C4-2B (cell line): Measurements from ENCODE around the gene NSMCE4A.

Experiments used
- ZFX ChIP-seq: fragments of 450-650 bp; IDR thresholded peaks from 2 replicates; pipeline ENCODE4 v1.6.1; 2017
- TF ChIP-seq, protein P1 (sequence below): fragments of 450-650 bp; conservative IDR thresholded peaks from 2 replicates; pipeline ENCODE4 v1.5.1; 2017; ENCODE audit warnings: mild to moderate bottlenecking

DNA sequence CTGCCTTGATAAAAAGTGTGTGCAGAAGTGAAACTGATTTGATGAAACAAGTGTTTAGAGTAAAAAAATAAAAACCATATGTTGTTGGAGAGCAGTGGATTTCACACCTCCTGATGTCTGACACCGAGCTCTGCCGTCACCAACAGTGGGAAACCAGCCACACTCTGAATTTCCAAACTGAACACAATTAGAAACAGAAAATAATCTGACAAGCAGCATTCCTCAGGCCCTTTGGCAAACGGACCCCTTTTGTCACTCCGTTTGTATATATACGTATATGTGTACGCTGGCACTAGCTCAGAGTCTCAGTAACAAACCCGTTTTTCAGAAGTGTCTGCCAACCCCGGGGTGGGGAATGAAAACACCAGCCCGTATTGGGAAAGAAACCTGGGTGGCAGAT is 46.4 kb upstream of the NSMCE4A start:
- TF ChIP-seq, protein P1, sequence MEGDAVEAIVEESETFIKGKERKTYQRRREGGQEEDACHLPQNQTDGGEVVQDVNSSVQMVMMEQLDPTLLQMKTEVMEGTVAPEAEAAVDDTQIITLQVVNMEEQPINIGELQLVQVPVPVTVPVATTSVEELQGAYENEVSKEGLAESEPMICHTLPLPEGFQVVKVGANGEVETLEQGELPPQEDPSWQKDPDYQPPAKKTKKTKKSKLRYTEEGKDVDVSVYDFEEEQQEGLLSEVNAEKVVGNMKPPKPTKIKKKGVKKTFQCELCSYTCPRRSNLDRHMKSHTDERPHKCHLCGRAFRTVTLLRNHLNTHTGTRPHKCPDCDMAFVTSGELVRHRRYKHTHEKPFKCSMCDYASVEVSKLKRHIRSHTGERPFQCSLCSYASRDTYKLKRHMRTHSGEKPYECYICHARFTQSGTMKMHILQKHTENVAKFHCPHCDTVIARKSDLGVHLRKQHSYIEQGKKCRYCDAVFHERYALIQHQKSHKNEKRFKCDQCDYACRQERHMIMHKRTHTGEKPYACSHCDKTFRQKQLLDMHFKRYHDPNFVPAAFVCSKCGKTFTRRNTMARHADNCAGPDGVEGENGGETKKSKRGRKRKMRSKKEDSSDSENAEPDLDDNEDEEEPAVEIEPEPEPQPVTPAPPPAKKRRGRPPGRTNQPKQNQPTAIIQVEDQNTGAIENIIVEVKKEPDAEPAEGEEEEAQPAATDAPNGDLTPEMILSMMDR: no peak
- TF ChIP-seq ZFX: no peak
